Omental fat pad (tissue), 4 donors: Measurements from ENCODE around the gene UBE2F. TPM values are rescaled to one million over a fixed set of nuclear protein-coding genes. Genes with fewer than 3 reads are reported as not detected.

Experiments used
- ATAC-seq: fragments of 150-250 bp; one replicate; pipeline ENCODE4 v1.9.1; 2016; ENCODE audit warnings: mild to moderate bottlenecking, moderate library complexity; ENCODE audit not compliant: low FRiP score
- DNase-seq: peaks from one replicate; pipeline ENCODE4 v3.0.0-alpha.2; 2019; ENCODE audit warnings: low spot score
- CTCF ChIP-seq, 3 donors: fragments of 450-650 bp; IDR thresholded peaks; one replicate each; pipeline ENCODE4 v1.5.1; 2016 to 2017; ENCODE audit warnings: antibody characterized with exemption in 3 of 3, mild to moderate bottlenecking in 3 of 3, moderate library complexity in 2 of 3
- total RNA-seq, 4 donors: library from RNA; depleted of rRNA; stranded (reverse); fragments of >200 nt; gene quantifications; one replicate each; pipeline ENCODE4 v1.1.0, GENCODE V29; 2016

The UBE2F gene
- total RNA-seq, 4 donors from 2014 or later: 36.3 to 59.9 (median 51.3) TPM

DNA sequence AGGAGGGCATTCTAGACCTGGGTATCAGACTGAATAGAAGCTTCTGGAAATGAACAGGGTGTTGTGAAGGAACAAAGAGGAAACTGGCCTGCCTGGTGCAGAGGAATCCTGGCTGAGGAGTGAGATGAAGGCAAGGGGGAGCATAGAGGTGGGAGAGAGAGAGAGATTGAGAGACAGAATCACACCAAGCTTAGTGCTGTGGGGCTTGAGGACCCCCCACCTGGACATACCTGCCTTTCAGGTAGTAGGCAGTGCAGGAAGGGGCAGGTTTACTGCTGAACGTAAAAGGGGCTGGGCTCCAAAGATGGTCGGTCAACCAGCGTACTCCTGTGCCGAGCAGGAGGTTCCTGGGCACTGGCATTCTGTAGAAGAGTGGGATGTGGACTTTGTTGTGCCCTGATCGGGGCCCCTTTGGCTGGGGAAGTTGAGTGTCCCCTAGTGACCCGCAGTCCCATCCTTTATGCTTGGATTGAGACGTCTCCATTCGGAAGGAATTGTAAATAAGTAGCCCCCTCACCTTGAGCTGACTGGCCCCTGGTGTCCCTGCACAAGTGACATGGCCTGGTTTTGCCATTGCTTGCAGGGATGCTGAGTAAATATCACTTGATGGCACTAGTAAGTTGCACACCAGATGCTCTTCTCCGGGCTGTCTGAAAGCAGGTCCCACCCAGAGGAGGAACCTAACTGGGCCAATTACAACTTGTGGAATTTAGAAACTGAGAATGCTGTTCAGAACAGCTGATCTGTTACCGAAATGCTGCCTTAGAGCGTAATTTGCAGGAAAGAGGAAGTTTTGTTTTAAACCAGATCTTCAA lies 1.4 kb downstream of the UBE2F start:
- TF ChIP-seq CTCF (IDR thresholded peaks at IDR 0.05): no peak
- ATAC-seq: no peak
- DNase-seq: no peak

- TF ChIP-seq CTCF (IDR thresholded peaks at IDR 0.05): no peak
- ATAC-seq (no peak), DNase-seq (no peak)
These were observed 4.8 kb downstream of the UBE2F start for GRCh38 chr2:237971661-237972060.

DNA sequence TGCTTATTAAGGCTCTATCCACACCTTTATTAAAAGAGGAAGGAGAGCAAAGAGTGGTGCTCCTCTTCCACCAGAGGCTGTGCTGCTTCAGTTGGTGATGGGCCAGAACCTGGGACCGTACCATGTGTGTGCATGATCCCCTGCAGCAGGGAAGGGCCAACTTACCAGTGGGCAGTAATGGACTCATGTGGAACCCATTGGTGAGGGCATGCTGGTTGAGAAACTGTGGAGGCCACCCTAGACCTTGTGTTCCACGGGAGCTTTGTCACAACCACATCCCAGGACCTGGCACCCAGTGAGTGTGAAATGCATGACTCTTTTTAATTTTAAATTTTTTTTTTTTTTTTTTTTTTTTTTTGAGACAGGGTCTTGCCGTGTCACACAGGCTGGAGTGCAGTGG lies 5.4 kb downstream of the UBE2F start:
- DNase-seq (no peak), ATAC-seq (no peak)
- no peak for TF ChIP-seq CTCF (IDR thresholded peaks at IDR 0.05)

DNA sequence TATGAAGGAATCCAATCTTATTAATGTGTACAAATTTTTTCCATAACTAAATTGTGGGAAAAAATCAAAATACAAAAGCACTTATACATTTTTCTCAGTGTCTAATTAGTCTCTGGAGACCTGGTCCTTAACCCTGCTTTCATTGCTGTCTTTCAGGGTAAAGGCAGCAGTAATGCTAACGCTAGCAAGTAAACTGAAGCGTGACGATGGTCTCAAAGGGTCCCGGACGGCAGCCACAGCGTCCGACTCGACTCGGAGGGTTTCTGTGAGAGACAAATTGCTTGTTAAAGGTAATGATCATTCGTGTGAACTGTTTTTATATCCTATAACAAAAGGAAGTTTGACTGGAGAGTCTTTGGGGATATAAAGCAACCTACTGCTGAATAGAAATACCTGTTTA lies 6.1 kb downstream of the UBE2F start:
- no peak for TF ChIP-seq CTCF (IDR thresholded peaks at IDR 0.05)
- ATAC-seq (no peak), DNase-seq (no peak)

- DNase-seq (no peak), ATAC-seq (no peak)
- no peak for TF ChIP-seq CTCF (IDR thresholded peaks at IDR 0.05)
These were observed 10.6 kb downstream of the UBE2F start for GRCh38 chr2:237977380-237977779.

GRCh38 chr2:237978058-237978712 lies 11.4 kb downstream of the UBE2F start:
- DNase-seq: no peak
- no peak for ATAC-seq

More at GRCh38 chr2:237978058-237978712, 11.4 kb downstream of the UBE2F start:
- no peak for TF ChIP-seq CTCF (IDR thresholded peaks at IDR 0.05)
